Measurements from ENCODE around the gene SUSD2.
"Not testable (repeated sequence)": the region's sequence is repeated elsewhere in the genome, so short reads cannot be mapped to it uniquely, and the experiment has no call there.

Gene SUSD2

DNA sequence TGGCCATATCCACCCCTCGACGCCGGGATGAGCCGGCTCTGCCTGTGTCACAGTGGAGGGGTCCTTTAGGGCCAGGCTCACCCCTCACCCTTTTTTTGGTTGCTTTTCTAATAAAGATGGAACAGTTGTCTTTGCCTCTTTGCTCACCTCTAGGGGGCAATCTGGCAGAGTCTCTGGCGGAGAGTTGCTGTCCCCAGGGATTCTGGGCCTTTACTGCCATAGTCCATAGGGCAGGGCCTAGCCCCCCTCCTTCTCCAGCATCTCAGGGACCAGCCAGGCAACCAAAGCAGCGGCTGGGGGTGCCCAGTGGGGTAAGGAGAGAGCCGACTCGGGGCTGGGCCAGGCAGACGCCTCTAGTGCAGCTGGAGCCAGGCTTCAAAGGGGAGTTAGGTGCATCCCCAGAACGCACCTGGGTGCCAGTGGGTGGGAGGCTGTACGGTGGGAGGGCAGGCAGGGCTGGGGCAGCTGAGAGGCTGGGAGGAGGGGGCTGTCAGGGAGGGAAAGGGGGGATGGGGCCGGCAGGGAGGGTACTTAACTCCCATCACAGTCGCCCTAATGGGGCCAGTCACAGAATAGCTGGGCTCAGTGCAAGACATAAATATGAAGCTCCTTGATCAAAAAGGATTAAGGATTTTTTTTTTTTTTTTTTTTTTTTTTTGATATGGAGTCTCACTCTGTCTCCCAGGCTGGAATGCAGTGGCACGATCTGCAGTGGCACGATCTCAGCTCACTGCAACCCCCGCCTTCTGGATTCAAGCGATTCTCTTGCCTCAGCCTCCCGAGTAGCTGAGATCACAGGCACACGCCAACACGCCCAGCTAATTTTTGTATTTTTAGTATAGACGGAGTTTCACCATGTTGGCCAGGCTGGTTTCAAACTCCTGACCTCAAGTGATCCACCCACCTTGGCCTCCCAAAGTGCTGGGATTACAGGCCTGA, 2.5 kb upstream of the SUSD2 start:
- TF ChIP-seq POLR2A (IDR thresholded peaks at IDR 0.05; ENCODE audit: low read depth, low read length) (no peak), SPI1 (IDR thresholded peaks at IDR 0.05; ENCODE audit: low read depth, low read length) (no peak), PAX5 (IDR thresholded peaks at IDR 0.05; ENCODE audit: insufficient read depth, low read length, severe bottlenecking) (no peak), POU2F2 (IDR thresholded peaks at IDR 0.05; ENCODE audit: low read depth, low read length) (no peak), POLR2AphosphoS5 (IDR thresholded peaks at IDR 0.05; ENCODE audit: low read depth, low read length) (no peak), TAF1 (IDR thresholded peaks at IDR 0.05; ENCODE audit: low read depth, low read length) (no peak)
- no peak for DNase-seq (ENCODE audit: insufficient read length, low spot score)
- FAIRE-seq: no peak

DNA sequence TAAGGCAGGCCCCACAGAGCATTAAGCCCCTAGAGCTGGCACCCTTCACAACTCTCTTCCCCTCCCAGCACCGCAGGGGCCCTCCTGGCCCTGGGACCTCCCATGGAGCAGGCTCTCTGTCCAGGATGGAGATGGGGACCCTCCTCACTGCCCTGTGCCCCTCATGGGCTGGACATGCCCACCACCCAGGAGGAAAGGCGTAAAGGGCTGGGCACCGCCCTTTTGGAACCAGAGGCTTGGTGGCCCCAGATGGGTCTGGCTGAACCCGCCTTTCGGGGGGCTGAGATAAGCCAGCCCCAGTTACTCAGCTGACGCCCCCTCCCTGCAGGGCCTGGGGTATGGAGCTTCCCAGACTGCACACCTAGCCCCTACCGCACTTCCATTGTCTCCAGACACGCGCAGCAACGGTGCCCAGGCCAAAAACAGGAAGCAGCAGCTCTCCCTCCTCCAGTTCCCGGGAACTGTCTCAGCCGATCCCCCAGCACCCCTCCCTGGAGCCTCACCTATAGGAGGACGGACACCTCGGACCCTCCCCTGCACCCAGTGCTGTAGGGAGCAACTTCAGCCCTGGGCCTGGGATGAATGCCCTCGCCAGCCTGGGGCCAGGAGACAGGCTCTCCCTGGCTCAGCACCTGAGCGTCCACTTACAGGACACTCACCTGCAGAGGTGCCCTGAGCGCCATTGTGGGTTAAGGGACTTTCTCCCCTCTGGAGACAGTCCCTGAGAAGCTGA, 1.6 kb upstream of the SUSD2 start:
- TF ChIP-seq SPI1 (IDR thresholded peaks at IDR 0.05; ENCODE audit: low read depth, low read length): no peak
- TF ChIP-seq POU2F2 (IDR thresholded peaks at IDR 0.05; ENCODE audit: low read depth, low read length): no peak
- no peak for TF ChIP-seq TAF1 (IDR thresholded peaks at IDR 0.05; ENCODE audit: low read depth, low read length)
- TF ChIP-seq POLR2A (IDR thresholded peaks at IDR 0.05; ENCODE audit: low read depth, low read length): no peak
- no peak for TF ChIP-seq PAX5 (IDR thresholded peaks at IDR 0.05; ENCODE audit: insufficient read depth, low read length, severe bottlenecking)
- no peak; the same call in 1 of the 2 replicates for TF ChIP-seq POLR2AphosphoS5 (IDR thresholded peaks at IDR 0.05; ENCODE audit: low read depth, low read length)
- no peak for FAIRE-seq

DNA sequence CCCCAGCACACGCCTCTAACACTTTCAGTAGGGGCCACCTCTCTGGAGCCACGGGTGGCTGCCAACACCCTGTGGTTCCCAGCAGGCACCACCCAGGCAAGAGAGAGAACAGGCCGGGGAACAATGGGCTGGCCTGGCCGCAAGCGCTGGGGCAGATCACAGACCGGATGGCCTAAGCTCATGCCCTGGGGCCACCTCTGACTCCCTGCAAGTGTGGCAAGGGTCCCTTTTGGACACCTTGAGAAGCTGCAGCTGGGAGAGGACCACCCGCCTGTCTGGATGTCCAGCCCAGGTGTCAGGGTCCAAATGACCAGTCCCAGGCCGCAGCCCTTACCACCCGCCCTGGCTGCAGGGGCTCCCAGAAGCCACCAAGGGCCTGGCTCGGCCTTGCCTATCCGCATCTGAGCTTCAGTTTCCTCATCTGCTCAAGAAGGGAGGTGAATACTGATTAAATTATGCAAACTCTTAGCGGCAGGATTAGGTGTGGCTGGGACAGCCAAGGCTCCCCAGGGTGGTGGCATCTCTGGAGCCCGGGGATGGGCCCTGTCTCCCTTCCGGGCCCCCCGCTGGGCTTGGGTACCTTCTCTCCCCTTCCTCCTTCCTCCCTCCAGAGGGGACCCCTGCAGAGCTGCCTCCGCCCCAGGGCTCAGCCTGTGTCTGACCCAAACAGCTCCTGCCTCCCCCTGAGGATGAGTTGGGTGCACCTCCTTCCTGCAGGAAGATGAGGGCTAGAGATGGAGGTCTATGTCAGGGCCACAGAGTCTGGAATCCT, 785 bp upstream of the SUSD2 start:
- TF ChIP-seq POLR2AphosphoS5 (IDR thresholded peaks at IDR 0.05; ENCODE audit: low read depth, low read length): no peak
- no peak for TF ChIP-seq TAF1 (IDR thresholded peaks at IDR 0.05; ENCODE audit: low read depth, low read length)
- no peak for TF ChIP-seq PAX5 (IDR thresholded peaks at IDR 0.05; ENCODE audit: insufficient read depth, low read length, severe bottlenecking)
- no peak for TF ChIP-seq SPI1 (IDR thresholded peaks at IDR 0.05; ENCODE audit: low read depth, low read length)
- no peak for TF ChIP-seq POU2F2 (IDR thresholded peaks at IDR 0.05; ENCODE audit: low read depth, low read length)
- TF ChIP-seq POLR2A (IDR thresholded peaks at IDR 0.05; ENCODE audit: low read depth, low read length): no peak
- FAIRE-seq (no peak), DNase-seq (ENCODE audit: insufficient read length, low spot score) (no peak)

More for the DNA sequence above, 1.6 kb upstream of the SUSD2 start:
- DNase-seq (ENCODE audit: insufficient read length, low spot score): no peak

DNA sequence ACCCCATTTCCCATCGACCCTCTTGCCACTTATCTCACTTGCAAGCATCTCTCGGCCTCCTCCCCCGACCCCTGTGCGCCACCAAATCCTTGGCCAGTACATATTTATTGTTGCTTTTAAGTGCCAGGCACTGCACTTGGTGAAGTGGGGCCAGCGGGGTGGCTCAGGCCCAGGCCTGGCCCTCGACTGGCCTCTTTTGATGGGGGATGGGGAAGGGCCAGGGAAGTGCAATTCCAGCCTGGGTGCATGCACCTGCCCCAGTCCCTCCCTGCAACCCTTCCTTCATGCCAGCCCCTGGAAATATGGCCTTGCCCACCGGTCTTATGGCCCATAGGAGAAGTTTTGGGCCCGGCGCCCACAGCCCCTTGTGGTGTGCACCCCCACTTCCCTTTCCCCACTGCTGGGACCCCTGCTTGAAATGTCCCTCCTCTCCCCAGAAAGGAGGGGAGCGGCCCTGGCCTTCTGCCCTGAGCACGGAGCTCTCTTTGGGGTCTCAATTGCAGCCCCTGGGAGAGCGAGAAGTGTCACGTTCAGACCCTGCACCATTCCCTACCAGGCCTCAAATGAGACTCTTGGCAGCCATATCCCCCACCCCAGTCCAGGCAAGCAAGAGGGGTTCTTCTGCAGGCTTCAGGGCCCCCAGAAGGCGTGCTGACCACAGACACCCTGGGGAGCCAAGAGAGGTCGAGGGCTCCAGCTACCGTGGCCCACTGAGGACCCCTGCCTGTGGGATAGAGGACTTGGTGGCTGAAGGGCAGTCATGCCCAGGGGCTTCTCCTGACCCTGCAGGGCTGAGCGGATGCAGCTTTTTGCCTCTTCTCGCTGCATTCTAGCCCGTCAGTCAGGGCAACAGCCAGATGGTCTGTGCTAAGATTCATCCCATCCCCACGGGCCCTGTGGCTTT, 961 bp downstream of the SUSD2 start:
- no peak for TF ChIP-seq TAF1 (IDR thresholded peaks at IDR 0.05; ENCODE audit: low read depth, low read length)
- TF ChIP-seq SPI1 (IDR thresholded peaks at IDR 0.05; ENCODE audit: low read depth, low read length): no peak
- no peak for TF ChIP-seq POU2F2 (IDR thresholded peaks at IDR 0.05; ENCODE audit: low read depth, low read length)
- TF ChIP-seq POLR2AphosphoS5 (IDR thresholded peaks at IDR 0.05; ENCODE audit: low read depth, low read length): no peak
- no peak for TF ChIP-seq POLR2A (IDR thresholded peaks at IDR 0.05; ENCODE audit: low read depth, low read length)
- no peak for TF ChIP-seq PAX5 (IDR thresholded peaks at IDR 0.05; ENCODE audit: insufficient read depth, low read length, severe bottlenecking)
- FAIRE-seq: no peak
- no peak for DNase-seq (ENCODE audit: insufficient read length, low spot score)

DNA sequence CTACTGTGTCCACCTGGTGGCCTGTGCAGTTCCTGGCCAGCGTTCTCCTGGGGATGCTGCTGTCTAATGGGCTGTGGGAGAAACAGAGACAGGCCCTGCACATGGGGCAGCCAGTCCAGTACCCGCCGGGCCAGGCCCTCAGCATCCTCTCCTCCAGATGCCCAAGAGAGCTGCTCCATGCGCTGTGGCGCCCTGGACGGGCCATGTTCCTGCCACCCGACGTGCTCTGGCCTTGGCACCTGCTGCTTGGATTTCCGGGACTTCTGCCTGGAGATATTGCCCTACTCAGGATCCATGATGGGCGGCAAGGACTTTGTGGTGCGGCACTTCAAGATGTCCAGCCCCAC, 1.6 kb downstream of the SUSD2 start:
- not testable (repeated sequence) for DNase-seq (ENCODE audit: insufficient read length, low spot score); FAIRE-seq

DNA sequence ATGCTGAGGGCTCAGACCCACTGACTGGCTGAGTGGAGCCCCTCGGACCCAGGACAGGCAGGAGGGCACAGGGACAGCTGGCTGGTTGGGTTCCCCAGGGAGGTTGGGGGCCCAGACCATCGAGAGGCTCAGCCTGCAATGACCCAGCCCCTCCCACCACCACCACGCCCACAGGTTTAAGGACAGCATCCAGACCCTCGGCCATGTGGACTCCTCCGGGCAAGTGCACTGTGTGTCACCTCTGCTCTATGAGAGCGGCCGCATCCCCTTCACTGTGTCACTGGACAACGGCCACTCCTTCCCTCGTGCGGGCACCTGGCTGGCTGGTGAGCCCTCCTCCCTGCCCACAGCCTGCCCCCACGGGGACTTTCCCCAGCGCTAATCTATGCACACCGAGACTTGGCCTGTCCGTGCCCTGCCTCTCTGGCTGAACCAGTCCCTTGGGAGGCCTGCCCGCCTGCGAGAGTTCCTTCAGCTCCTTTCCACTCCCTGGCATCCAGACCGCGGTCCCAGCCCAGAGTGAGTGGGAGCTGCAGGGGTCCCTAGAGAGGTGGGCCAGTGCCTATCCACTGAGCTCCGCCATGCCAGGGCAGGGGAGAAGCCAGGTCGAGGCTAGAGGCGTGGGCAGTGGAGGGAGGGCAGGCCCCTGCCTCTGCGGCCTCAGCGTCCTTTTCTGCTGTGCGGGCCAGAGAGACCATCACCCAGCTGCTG, 2.2 kb downstream of the SUSD2 start:
- DNase-seq (ENCODE audit: insufficient read length, low spot score): no peak
- TF ChIP-seq SPI1 (IDR thresholded peaks at IDR 0.05; ENCODE audit: low read depth, low read length) (no peak), PAX5 (IDR thresholded peaks at IDR 0.05; ENCODE audit: insufficient read depth, low read length, severe bottlenecking) (no peak), POU2F2 (IDR thresholded peaks at IDR 0.05; ENCODE audit: low read depth, low read length) (no peak), TAF1 (IDR thresholded peaks at IDR 0.05; ENCODE audit: low read depth, low read length) (no peak), POLR2A (IDR thresholded peaks at IDR 0.05; ENCODE audit: low read depth, low read length) (no peak), POLR2AphosphoS5 (IDR thresholded peaks at IDR 0.05; ENCODE audit: low read depth, low read length) (no peak)
- FAIRE-seq: peak; percentile 57

GRCh38 chr22:24184057-24184798, 2.9 kb downstream of the SUSD2 start:
- TF ChIP-seq TAF1 (IDR thresholded peaks at IDR 0.05; ENCODE audit: low read depth, low read length): no peak
- TF ChIP-seq POU2F2 (IDR thresholded peaks at IDR 0.05; ENCODE audit: low read depth, low read length): no peak
- TF ChIP-seq POLR2A (IDR thresholded peaks at IDR 0.05; ENCODE audit: low read depth, low read length): no peak
- TF ChIP-seq POLR2AphosphoS5 (IDR thresholded peaks at IDR 0.05; ENCODE audit: low read depth, low read length): no peak
- TF ChIP-seq SPI1 (IDR thresholded peaks at IDR 0.05; ENCODE audit: low read depth, low read length): no peak
- no peak for TF ChIP-seq PAX5 (IDR thresholded peaks at IDR 0.05; ENCODE audit: insufficient read depth, low read length, severe bottlenecking)
- no peak for FAIRE-seq
- DNase-seq (ENCODE audit: insufficient read length, low spot score): no peak

Measured in GM12891 (cell line).